B cell (primary cell): ENCODE data around the gene KRT73.

Source experiments
- EZH2 ChIP-seq: IDR thresholded peaks from 2 replicates; pipeline ENCODE4 v1.6.1; 2012; ENCODE audit warnings: borderline replicate concordance, low read depth, mild to moderate bottlenecking, moderate library complexity, low read length; ENCODE audit not compliant: insufficient read depth, poor library complexity, severe bottlenecking
- TF ChIP-seq, protein P1 (sequence below): fragments of 200-600 bp; IDR thresholded peaks from one replicate; pipeline ENCODE4 v1.8.0; 2022; ENCODE audit warnings: antibody characterized with exemption, mild to moderate bottlenecking

DNA sequence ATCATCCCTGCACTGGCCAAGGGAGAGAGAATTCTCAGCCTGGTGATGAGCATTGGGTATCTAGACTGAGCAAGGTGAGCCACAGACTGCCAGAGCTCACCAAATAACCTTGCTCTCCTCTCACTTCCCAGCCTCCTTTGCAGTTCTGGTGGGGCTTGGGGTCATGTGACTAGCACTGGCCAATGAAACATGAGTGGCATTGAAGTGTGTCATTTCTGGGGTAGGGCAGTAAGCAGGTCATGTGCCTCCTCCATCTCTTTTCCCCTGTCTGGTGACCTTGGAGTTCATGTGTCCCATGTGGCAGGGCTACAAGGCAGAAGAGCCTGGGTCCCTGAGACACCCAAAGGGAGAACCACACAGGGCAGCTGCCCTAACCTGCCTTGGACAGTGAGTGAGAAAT, 13.5 kb downstream of the KRT73 start:
- TF ChIP-seq, protein P1, sequence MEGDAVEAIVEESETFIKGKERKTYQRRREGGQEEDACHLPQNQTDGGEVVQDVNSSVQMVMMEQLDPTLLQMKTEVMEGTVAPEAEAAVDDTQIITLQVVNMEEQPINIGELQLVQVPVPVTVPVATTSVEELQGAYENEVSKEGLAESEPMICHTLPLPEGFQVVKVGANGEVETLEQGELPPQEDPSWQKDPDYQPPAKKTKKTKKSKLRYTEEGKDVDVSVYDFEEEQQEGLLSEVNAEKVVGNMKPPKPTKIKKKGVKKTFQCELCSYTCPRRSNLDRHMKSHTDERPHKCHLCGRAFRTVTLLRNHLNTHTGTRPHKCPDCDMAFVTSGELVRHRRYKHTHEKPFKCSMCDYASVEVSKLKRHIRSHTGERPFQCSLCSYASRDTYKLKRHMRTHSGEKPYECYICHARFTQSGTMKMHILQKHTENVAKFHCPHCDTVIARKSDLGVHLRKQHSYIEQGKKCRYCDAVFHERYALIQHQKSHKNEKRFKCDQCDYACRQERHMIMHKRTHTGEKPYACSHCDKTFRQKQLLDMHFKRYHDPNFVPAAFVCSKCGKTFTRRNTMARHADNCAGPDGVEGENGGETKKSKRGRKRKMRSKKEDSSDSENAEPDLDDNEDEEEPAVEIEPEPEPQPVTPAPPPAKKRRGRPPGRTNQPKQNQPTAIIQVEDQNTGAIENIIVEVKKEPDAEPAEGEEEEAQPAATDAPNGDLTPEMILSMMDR: no peak
- no peak for TF ChIP-seq EZH2
